GM06990 (cell line): ENCODE results near the gene MLKL.

Experiments used
- DNase-seq: peaks from one replicate; pipeline ENCODE4 v3.0.0-alpha.2; 2011; ENCODE audit not compliant: insufficient read length; ENCODE audit errors: extremely low read depth
- H3K27me3 ChIP-seq: replicated peaks from 2 replicates; pipeline ENCODE4 v1.6.0; 2011; ENCODE audit warnings: low read length; ENCODE audit not compliant: control insufficient read depth, insufficient read depth
- H3K36me3 ChIP-seq: 2 replicates; pipeline ENCODE4 v1.5.1; 2011; ENCODE audit warnings: low read length; ENCODE audit not compliant: control insufficient read depth, insufficient read depth
- H3K4me3 ChIP-seq: replicated peaks from 2 replicates; pipeline ENCODE4 v1.5.1; 2011; ENCODE audit warnings: low read depth, mild to moderate bottlenecking, control low read depth, low read length
- CTCF ChIP-seq: IDR thresholded peaks from 2 replicates; pipeline ENCODE4 v1.5.1; 2011; ENCODE audit warnings: low read length, control low read depth, mild to moderate bottlenecking, inconsistent platforms; ENCODE audit not compliant: insufficient read depth, poor library complexity, severe bottlenecking

Gene MLKL

GRCh38 chr16:74731853-74732477, 31.3 kb upstream of the MLKL start:
- TF ChIP-seq CTCF, result no peak
- H3K27me3 ChIP-seq, result no peaks in the 10 kb centered on the region
- no peak overlapping the region for H3K4me3 ChIP-seq
- no peak for DNase-seq
- H3K36me3 ChIP-seq, result no peaks in the 10 kb centered on the region

GRCh38 chr16:74729783-74730683, 29.4 kb upstream of the MLKL start:
- no peak overlapping the region for H3K4me3 ChIP-seq
- H3K27me3 ChIP-seq, result no peaks in the 10 kb centered on the region
- TF ChIP-seq CTCF, result no peak
- H3K36me3 ChIP-seq, result no peaks in the 10 kb centered on the region
- no peak for DNase-seq

GRCh38 chr16:74727903-74728302, 27.2 kb upstream of the MLKL start:
- TF ChIP-seq CTCF, result no peak
- no peaks in the 10 kb centered on the region for H3K36me3 ChIP-seq
- DNase-seq, result no peak
- H3K27me3 ChIP-seq, result no peaks in the 10 kb centered on the region
- H3K4me3 ChIP-seq, result no peak overlapping the region

GRCh38 chr16:74726716-74727115, 26.1 kb upstream of the MLKL start:
- TF ChIP-seq CTCF, result peak; percentile 65
- no peak overlapping the region for H3K4me3 ChIP-seq
- H3K36me3 ChIP-seq, result no peaks in the 10 kb centered on the region
- no peak for DNase-seq
- no peaks in the 10 kb centered on the region for H3K27me3 ChIP-seq

GRCh38 chr16:74725651-74726455, 25.2 kb upstream of the MLKL start:
- no peaks in the 10 kb centered on the region for H3K36me3 ChIP-seq
- TF ChIP-seq CTCF, result no peak
- H3K27me3 ChIP-seq, result no peaks in the 10 kb centered on the region
- no peak for DNase-seq
- H3K4me3 ChIP-seq, result no peak overlapping the region
